ENCODE data around the gene HAUS3. TPM values are rescaled to one million over a fixed set of nuclear protein-coding genes. Genes with fewer than 3 reads are reported as not detected.

The HAUS3 gene
- polyA plus RNA-seq, 3 donors, result 4.4 to 5.5 (median 5.0) TPM

GRCh38 chr4:2270341-2271165 lies 28.6 kb upstream of the HAUS3 start:
- no peaks in the 10 kb centered on the region for H3K9me3 ChIP-seq (replicated peaks in 1 of 2; ENCODE audit: control insufficient read depth in 1 of 2, insufficient read depth in 1 of 2, low read length in 2 of 2)
- no peak overlapping the region for H3K4me3 ChIP-seq (replicated peaks in 1 of 3; ENCODE audit: low read depth in 2 of 3, low read length in 3 of 3)
- no peak for TF ChIP-seq CTCF (IDR thresholded peaks at IDR 0.05)
- no peak for DNase-seq
- no peak overlapping the region for H3K4me2 ChIP-seq (replicated peaks; ENCODE audit: extremely low read depth, low read length, poor library complexity, severe bottlenecking)
- H4K20me1 ChIP-seq (ENCODE audit: insufficient read depth, low read length), result no peaks in the 10 kb centered on the region
- WGBS (ENCODE audit: insufficient coverage), result 91% methylated on average over 28 of the region's 34 CpGs
- no peaks in the 10 kb centered on the region for H3K36me3 ChIP-seq (replicated peaks in 1 of 2; ENCODE audit: control insufficient read depth in 1 of 2, insufficient read depth in 2 of 2, low read length in 2 of 2)
- H3K27ac ChIP-seq (ENCODE audit: low read depth in 1 of 2, low read length in 2 of 2), result no peak overlapping the region
- H3K27me3 ChIP-seq (ENCODE audit: control insufficient read depth in 2 of 2, insufficient read depth in 2 of 2, low read length in 2 of 2), result no peaks in the 10 kb centered on the region
- H3K9ac ChIP-seq (ENCODE audit: insufficient read depth, low read length, poor library complexity, severe bottlenecking), result no peak overlapping the region
- H3K4me1 ChIP-seq (ENCODE audit: control insufficient read depth in 1 of 2, insufficient read depth in 2 of 2, low read length in 2 of 2), result no peaks in the 10 kb centered on the region
- Mint-ChIP-seq H3K9me3 (no peaks in the 10 kb centered on the region), H3K4me3 (no peak overlapping the region), H3K27me3 (ENCODE audit: low read depth in 3 of 3) (peaks cover 0 to 1% (median 0%) of the 10 kb centered on the region in 3 donors), H3K4me1 (no peaks in the 10 kb centered on the region), H3K27ac (no peak overlapping the region), H3K36me3 (no peaks in the 10 kb centered on the region)
- H3K79me2 ChIP-seq (ENCODE audit: insufficient read depth, low read length), result no peaks in the 10 kb centered on the region
- H2AFZ ChIP-seq (ENCODE audit: insufficient read depth, low read depth, low read length, poor library complexity, severe bottlenecking), result no peak overlapping the region
- intact Hi-C loops (cut with micrococcal nuclease), result no loop called here

- H3K4me1 ChIP-seq (ENCODE audit: control insufficient read depth in 1 of 2, insufficient read depth in 2 of 2, low read length in 2 of 2), result no peaks in the 10 kb centered on the region
- no peaks in the 10 kb centered on the region for H3K9me3 ChIP-seq (replicated peaks in 1 of 2; ENCODE audit: control insufficient read depth in 1 of 2, insufficient read depth in 1 of 2, low read length in 2 of 2)
- Mint-ChIP-seq H3K27me3 (ENCODE audit: low read depth in 3 of 3) (peaks cover 0 to 1% (median 0%) of the 10 kb centered on the region in 3 donors), H3K9me3 (no peaks in the 10 kb centered on the region), H3K36me3 (no peaks in the 10 kb centered on the region), H3K4me1 (no peaks in the 10 kb centered on the region), H3K4me3 (no peak overlapping the region), H3K27ac (peak overlapping the region in 1 of 7 donors; percentile 27)
- no peak overlapping the region for H2AFZ ChIP-seq (ENCODE audit: insufficient read depth, low read depth, low read length, poor library complexity, severe bottlenecking)
- intact Hi-C loops (cut with micrococcal nuclease), result loop anchor here in 1 of 2 donors (10.0 kb wide), 1 partner anchor 555 kb away; the partner anchor contains the start of gene SLBP
- H3K79me2 ChIP-seq (ENCODE audit: insufficient read depth, low read length), result no peaks in the 10 kb centered on the region
- H4K20me1 ChIP-seq (ENCODE audit: insufficient read depth, low read length), result no peaks in the 10 kb centered on the region
- no peak for DNase-seq
- no peaks in the 10 kb centered on the region for H3K27me3 ChIP-seq (ENCODE audit: control insufficient read depth in 2 of 2, insufficient read depth in 2 of 2, low read length in 2 of 2)
- no peak overlapping the region for H3K4me2 ChIP-seq (replicated peaks; ENCODE audit: extremely low read depth, low read length, poor library complexity, severe bottlenecking)
- no peak overlapping the region for H3K9ac ChIP-seq (ENCODE audit: insufficient read depth, low read length, poor library complexity, severe bottlenecking)
- 80% methylated on average over 7 of the region's 12 CpGs for WGBS (ENCODE audit: insufficient coverage)
- no peaks in the 10 kb centered on the region for H3K36me3 ChIP-seq (replicated peaks in 1 of 2; ENCODE audit: control insufficient read depth in 1 of 2, insufficient read depth in 2 of 2, low read length in 2 of 2)
- no peak overlapping the region for H3K27ac ChIP-seq (ENCODE audit: low read depth in 1 of 2, low read length in 2 of 2)
- no peak overlapping the region for H3K4me3 ChIP-seq (replicated peaks in 1 of 3; ENCODE audit: low read depth in 2 of 3, low read length in 3 of 3)
- TF ChIP-seq CTCF (IDR thresholded peaks at IDR 0.05), result no peak
These were observed 27.8 kb upstream of the HAUS3 start for GRCh38 chr4:2269618-2270163.
